ENCODE results near the gene RFLNA.

The RFLNA gene

DNA sequence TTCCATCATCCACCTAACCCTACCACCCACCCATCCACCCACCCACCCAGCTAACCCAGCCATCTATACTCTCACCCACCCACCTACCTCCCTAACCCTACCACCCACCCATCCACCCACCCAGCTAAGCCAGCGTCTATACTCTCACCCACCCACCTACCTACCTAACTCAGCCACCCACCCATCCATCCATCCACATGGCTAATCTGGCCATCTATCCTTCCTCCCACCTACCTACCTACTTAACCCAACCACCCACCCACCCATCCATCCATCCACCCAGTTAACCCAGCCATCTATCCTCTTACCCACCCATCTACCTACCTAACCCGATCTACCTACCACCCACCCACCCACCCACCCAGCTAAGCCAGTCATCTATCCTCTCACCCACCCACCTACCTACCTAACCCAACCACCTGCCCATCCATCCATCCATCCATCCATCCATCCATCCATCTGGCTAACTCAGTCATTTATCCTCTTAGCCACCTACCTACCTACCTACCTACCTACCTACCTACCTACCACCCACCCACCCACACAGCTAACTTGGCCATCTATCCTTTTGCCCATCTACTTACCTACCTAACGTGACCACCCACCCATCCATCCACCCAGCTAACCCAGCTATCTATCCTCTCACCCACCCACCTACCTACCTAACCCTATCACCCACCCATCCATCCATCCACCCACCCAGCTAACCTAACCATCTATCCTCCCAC is 44.1 kb downstream of the RFLNA start:
- DNase-seq = no peak

DNA sequence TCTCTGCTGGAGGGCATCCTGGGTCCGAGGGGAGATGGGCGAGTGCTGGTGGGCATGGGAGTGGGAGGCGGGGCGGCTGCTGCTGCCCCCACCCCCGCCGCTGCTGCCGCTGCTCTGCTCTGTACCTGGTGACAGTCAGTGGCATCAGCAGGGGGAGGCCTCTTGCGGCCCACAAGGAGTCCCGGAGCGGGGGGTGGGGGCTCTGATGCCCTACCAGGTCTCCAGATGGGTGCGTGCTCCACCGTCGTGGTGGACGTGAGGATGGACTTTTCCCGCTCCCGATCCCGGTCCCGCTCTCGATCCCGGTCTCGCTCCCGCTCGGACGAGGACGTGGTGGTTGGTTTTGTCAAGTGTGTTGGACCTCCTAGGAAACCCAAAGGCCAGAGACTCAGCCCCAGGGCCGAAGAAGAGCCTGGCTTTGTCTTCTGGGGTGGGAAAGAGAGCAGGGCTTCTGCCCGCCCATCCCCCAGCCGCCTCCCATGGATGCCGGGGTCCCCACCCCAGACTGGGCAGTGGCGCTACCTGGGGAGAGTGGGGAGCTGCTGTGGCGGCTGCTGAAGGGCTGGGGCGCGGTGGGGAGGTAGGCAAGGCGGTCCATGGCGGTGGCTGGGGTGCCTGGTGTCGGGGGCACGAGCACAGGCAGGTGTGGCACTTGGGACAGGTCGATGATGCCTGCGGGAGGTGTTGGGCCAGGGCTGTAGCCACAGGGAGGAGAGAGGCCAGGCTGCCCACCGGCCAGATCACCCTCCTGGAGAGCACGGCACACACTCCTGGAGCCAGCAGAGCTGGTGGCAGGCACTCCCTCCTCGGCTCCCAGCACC is 45.4 kb downstream of the RFLNA start:
- DNase-seq = no peak

DNA sequence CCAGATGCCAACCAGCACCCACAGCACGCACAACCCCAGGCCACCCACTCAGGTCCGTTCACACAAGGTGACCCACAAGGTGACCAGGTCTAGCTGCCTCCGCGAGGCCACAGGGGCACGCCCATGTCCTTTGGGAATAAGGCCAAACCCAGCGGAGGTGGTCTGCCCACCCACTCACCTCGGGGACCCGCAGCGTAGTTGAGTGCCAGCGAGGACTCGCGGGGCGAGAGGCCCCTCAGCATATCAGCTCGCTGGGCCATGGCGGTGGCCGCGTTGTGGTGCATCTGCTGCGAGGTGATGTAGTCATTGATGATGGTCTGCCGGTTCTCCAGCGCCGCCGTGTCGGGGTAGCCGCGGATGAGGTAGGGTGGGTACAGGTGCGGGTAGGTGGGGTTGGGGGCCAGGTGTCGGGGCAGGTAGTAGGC is 46.8 kb downstream of the RFLNA start:
- DNase-seq = no peak

- no peak for DNase-seq
These were observed 49.1 kb downstream of the RFLNA start for GRCh38 chr12:124344022-124344421.

DNA sequence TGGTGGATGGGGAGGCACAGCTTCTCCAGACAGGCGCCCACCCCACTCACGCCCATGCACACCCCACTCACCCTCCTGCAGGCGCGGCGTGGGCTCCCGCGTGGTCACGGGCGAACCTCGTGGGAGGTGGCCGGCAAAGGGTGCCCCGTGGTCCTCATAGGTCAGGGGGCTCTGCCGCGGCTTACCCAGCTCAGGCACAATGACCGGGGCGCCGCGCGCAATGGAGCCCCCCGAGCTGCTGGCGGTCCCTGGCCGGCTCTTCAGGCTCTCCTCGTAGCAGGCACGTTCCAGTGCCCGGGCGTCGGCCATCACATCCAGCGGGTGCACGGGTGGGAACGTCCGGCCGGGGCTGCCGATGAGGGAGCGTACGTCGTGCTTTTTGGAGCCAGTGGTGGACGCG is 49.6 kb downstream of the RFLNA start:
- DNase-seq = no peak

DNA sequence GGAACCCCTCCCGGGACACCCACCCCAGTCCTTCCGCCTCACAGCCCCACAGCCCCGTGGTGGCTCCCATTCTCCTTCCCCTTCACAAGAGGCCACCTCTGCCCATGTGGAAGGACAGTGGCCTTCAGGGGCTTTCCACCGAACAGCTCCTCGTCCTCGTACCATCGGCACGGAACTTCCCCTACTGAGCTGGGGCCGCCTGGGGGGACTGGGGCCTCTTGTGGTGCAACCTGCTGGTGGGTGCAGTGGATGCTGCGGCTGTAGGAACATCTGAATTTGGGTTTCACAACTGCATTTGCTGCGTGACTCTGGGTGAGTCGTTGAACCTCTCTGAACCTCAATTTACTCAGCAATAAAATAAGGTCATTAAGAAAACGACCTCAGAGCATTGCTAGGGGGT is 50.9 kb downstream of the RFLNA start:
- DNase-seq = no peak

- DNase-seq = no peak
These were observed 51.7 kb downstream of the RFLNA start for GRCh38 chr12:124346425-124347168.

- DNase-seq = no peak
These were observed 52.4 kb downstream of the RFLNA start for GRCh38 chr12:124347335-124347734.

DNA sequence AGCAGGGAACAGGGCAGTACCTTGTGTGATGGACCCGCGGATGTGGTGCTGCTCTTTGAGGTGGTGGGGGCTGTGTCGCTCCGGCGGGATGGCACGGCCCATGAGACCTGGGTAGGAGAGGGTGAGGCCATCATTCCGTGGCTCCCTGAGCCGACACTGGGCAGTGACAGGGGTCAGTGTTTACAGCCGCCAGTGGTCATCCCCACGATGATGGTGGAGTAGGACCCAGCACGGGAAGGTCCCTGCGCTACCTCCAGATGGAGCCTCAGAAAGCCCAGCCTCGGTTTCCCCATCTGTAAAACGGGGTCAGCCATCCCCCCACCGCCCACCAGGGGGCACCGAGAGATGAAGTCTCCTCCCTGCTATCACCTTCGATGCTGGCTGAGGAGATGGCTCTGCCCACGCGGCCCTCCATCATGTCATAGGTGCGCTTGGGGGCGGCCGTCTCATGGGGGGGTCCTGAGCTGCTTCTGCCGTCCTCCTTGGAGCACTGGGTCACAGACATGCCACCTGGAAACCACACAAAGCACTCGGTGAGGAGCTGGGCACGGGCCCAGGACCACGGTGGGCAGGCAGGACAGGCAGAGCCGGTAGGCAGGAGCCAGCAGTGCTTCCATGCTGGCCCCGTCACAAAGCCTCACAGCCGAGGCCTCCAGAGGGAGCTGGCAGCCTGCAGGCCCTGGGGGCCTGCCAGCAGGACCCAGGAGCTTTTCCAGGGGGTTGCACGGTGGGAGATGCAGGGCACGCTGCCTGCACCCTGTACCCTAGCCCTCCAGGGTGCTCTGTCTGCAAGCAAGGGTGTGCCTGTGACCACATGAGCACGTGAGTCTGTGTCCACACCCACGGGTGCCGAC is 53.1 kb downstream of the RFLNA start:
- DNase-seq = no peak

DNA sequence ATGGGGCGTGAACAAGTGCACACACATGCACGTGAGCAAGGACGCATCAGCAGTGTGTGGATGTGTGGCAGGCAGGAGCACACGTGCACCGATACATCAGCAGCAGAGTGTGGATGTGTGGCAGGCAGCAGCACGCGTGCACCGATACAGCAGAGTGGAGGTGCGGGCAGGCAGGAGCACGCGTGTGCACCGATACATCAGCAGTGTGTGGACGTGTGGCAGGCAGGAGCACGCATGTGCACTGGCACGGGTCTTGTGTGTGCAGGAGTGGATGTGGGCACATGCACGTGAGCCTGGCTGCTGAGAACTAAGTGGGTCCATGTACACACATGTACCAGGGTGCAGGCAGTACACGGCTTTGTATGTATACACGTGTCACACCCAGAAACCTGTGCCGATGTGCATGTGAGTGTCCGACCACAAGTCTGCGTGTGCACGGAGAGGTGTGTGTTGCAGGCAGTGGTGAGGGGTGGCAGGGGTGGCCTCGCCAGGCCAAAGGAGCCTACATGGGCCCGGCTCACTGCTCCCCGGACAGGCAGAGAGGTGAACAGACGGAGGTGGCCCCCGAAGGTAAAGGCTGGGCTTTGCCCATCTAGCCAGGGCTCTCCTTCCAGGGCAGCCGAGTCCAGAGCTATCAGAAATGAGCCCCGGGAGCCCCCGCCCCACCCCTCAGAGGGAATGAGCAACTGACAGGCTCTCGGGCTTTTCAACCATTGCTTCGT is 53.9 kb downstream of the RFLNA start:
- DNase-seq = no peak

DNA sequence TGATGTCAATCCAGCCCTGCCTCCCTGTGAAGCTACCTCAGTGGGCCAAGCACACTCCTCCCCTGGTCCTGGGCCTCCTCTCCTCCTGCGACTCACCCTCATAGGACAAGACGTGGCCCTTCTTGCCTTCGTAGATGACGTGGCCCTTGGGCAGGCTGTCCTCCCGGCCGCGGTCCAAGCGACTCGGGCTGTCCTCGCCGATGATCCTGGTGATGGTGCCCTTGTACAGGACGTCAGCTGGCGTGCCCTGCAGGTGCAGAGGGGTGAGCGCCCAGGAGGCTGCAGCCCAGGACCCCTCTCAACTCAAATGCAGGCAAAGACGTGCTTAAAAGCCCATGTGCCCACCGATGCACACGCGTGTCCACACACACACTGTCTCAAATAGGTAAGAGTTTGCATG is 55.6 kb downstream of the RFLNA start:
- no peak for DNase-seq

GRCh38 chr12:124351422-124351821 is 56.5 kb downstream of the RFLNA start:
- DNase-seq = no peak

GRCh38 chr12:124352257-124352656 is 57.4 kb downstream of the RFLNA start:
- no peak for DNase-seq

- DNase-seq = no peak
These were observed 57.9 kb downstream of the RFLNA start for GRCh38 chr12:124352839-124353238.

DNA sequence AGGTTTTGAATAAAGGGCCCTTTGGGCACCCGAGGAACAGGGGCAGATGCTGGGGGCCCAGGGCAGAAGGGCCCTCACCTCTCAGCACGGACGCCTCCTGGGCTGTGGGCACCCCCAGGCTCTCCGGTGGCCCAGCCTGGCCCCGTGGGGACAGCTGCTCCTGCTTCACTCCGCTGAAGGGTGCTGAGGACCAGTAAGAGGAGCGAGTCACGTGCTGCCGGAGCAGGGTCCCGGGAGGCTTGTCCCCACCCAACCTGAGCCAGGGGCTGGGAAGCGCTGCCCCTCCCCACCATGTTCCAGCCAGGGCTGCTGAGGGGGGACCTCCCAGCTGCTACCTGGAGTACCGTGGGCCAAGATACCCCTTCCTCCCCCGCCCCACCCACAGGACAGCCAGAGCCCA is 59.5 kb downstream of the RFLNA start:
- no peak for DNase-seq

- no peak for DNase-seq
These were observed 61.3 kb downstream of the RFLNA start for GRCh38 chr12:124356221-124356620.

DNA sequence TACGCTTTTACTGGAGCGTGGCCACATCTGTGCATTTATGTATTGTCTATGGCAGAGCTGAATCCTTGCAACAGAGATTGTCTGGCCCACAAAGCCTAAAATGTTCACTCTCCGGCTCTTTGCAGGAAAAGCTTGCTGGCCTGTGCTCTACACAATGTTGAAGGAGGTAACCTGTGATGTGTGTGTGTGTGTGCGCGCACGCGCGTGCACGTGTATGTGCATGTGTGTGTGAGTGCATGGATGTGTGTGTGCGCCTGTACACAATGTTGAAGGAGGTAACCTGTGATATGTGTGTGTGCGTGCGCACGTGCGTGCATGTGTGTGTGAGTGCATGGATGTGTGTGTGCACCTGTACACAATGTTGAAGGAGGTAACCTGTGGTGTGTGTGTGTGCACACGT is 62.7 kb downstream of the RFLNA start:
- DNase-seq = no peak

DNA sequence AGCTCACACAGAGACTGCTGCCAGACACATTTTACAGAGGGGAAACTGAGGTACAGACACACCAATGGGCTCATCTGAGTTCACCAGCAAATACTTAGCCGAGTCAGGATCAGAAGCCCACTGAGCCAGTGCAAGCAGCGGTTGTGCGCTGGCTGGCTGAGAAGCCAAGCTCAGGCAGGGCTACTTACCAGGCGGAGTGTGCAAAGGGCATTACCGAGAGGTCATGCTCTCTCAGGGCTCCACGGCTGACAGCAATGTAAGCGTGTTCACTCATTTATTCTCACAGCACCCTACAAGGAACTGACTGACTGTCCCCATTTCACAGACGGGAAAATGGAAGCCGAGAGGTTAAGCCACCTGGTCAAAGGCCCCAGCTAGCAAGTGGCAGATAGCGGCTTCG is 63.7 kb downstream of the RFLNA start:
- DNase-seq = no peak

DNA sequence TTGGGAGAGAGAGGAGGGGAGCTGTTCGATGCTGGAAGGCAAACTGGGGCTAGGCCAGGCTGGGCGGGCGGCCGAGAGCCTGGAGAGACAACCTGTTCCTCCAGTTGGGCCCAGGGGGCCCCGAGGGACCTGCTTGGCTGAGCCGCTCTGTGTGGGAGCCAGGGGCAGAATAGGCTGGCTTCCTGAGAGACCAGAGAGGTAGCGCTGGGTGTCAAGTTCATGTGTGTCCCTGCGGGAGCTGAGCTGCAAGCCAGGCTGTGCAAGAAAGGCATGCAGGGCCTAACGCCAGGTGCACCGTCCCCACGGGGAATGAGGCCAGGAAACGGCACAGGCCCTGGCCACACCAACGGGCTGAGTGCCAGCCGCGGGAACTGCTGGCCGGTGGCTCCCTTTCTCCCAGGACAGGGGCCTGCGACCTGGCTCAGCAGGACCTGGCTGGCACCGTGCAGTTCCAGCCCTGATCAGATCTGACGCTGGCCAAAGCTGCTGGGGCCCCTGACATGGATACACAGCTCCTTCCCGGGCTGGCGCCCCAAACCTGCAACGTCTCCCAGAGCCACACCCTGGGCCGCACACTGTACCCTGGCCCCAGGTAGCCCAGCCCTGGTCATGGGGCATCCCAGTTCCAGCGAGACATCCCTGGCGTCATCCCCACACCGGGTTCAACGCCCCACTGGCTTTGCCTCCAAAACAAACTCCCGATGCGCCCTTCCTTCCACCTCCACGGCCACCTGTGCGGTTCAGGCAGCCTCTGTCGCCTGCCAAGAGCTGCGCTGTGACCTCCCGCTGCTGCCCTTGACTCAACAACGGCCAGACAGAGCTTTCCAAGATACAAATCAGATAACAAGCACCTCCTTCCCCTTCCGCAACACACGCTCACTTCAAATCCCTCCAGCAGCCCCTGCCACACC is 65.0 kb downstream of the RFLNA start:
- DNase-seq = no peak

DNA sequence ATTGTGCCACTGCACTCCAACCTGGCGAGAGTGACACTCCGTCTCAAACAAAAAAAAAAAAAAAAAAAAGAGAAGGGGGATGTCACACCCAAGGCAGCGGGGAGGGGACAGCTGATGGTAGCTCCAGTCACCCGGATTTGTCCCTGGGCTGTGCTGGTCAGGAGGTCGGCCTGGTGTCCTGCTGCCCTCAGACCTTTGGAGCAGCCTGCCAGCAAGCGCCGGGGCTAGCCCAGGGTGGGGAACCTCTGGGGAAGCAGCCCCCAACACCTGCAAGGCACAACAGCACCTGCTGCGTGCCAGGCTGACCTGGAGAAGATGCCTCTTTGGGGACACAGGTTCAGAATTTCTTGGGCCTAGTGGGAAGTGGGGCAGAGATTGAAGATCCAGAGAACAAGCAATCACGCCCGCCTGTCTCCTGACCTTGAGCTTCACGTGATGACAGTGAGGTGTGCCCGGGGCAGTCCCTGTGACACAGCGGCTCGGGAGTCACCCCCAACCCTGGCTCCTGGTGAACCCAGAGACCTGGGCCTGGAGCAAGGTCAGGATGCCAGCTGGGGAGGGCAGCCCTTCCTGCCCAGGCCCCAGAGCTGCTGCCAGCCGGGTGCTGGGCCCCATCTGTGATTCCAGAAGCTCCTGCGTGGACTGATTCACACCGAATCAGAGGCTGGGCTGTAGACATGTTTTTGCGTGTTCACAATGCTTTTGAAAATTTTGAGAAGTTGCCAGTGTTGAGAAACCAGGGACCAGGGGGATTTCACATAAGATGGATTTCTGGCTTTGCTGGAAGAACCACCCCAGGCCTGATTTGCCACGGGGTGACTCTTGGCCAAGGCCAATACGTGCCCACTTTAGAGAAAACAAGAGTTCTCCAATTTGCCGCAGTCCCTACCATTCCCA is 66.4 kb downstream of the RFLNA start:
- DNase-seq = no peak
